Head of caudate nucleus (tissue), 42 donors: Measurements from ENCODE around the gene HOXA1.

Experiments used
- DNase-seq, 42 donors: peaks; one replicate each; pipeline versions ENCODE4 v3.0.0 to v3.0.0-alpha.2; 2020 to 2021; ENCODE audit warnings: mixed read lengths in 7 of 42
- intact Hi-C: fragments of 100-400 bp; cut with DNase I; formaldehyde crosslinking; loops from one replicate; pipeline ENCODE4 v1.15.0; 2022

Gene HOXA1

GRCh38 chr7:27133409-27134231 is 37.8 kb upstream of the HOXA1 start:
- peak in 1 of 42 donors; percentile 10 for DNase-seq
- intact Hi-C loops = no loop called here

GRCh38 chr7:27132978-27133377 is 37.2 kb upstream of the HOXA1 start:
- no peak for DNase-seq

GRCh38 chr7:27132214-27132613 is 36.4 kb upstream of the HOXA1 start:
- DNase-seq = no peak
- intact Hi-C loops = no loop called here

More at GRCh38 chr7:27132978-27133377, 37.2 kb upstream of the HOXA1 start:
- intact Hi-C loops = no loop called here

- intact Hi-C loops = no loop called here
- no peak for DNase-seq
Measured at GRCh38 chr7:27131390-27131819, 35.6 kb upstream of the HOXA1 start.

GRCh38 chr7:27130540-27131389 is 35.0 kb upstream of the HOXA1 start, which contains the start of gene HOXA4:
Gene HOXA4 (minus strand): TSS chr7:27130757. CDS start chr7:27130733, 24 bp downstream.
- DNase-seq = peak in 23 of 42 donors; percentile 8 to 62 (median 37)
- intact Hi-C loops = no loop called here

GRCh38 chr7:27129729-27130539 is 34.1 kb upstream of the HOXA1 start:
- intact Hi-C loops = loop anchor here (10.0 kb wide), 1 partner anchor 275 kb away; no protein-coding TSS in a partner anchor
- DNase-seq = no peak

- DNase-seq = no peak
- intact Hi-C loops = loop anchor here (10.0 kb wide), 1 partner anchor 274 kb away; no protein-coding TSS in a partner anchor
Measured at GRCh38 chr7:27128776-27129728, 33.3 kb upstream of the HOXA1 start.

GRCh38 chr7:27128034-27128433 is 32.2 kb upstream of the HOXA1 start:
- intact Hi-C loops = loop anchor here (10.0 kb wide), 1 partner anchor 273 kb away; no protein-coding TSS in a partner anchor
- DNase-seq = no peak

- DNase-seq = no peak
- intact Hi-C loops = loop anchor here (10.0 kb wide), 1 partner anchor 272 kb away; no protein-coding TSS in a partner anchor
Measured at GRCh38 chr7:27126596-27127327, 31.0 kb upstream of the HOXA1 start.

- intact Hi-C loops = loop anchor here (10.0 kb wide), 1 partner anchor 271 kb away; no protein-coding TSS in a partner anchor
- DNase-seq = no peak
Measured at GRCh38 chr7:27125986-27126394, 30.2 kb upstream of the HOXA1 start.

- DNase-seq = no peak
- intact Hi-C loops = loop anchor here (10.0 kb wide), 1 partner anchor 270 kb away; no protein-coding TSS in a partner anchor
Measured at GRCh38 chr7:27124902-27125689, 29.3 kb upstream of the HOXA1 start.

- DNase-seq = no peak
Measured at GRCh38 chr7:27124096-27124901, 28.5 kb upstream of the HOXA1 start.

GRCh38 chr7:27123477-27124053 is 27.8 kb upstream of the HOXA1 start:
- intact Hi-C loops = loop anchor here (10.0 kb wide), 1 partner anchor 269 kb away; no protein-coding TSS in a partner anchor

More at GRCh38 chr7:27124096-27124901, 28.5 kb upstream of the HOXA1 start:
- intact Hi-C loops = loop anchor here (10.0 kb wide), 1 partner anchor 269 kb away; no protein-coding TSS in a partner anchor

GRCh38 chr7:27123007-27123476 is 27.2 kb upstream of the HOXA1 start:
- no peak for DNase-seq

More at GRCh38 chr7:27123477-27124053, 27.8 kb upstream of the HOXA1 start:
- no peak for DNase-seq

More at GRCh38 chr7:27123007-27123476, 27.2 kb upstream of the HOXA1 start:
- intact Hi-C loops = loop anchor here (10.0 kb wide), 1 partner anchor 268 kb away; no protein-coding TSS in a partner anchor
